ENCODE data around the gene LMCD1.

DNA sequence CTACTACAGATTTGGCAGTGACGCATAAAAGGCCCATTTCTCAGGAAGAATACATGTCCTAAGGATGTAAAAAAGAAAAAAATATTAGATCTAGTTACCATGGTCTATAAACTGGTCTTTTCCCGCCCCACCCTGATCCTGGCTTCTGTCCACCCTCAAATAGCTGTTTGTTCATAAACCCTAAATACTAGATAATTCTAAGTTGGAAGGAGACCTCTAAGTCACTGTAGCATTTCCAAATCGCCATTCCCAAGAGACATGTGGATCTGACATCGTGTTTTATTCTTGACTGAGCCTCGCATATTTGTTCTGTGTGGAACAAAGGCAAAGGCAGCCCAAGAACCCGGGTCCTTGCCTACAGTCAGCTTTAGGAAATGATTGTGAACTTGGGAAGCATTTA is 49.0 kb downstream of the LMCD1 start:
- TF ChIP-seq, protein P1, sequence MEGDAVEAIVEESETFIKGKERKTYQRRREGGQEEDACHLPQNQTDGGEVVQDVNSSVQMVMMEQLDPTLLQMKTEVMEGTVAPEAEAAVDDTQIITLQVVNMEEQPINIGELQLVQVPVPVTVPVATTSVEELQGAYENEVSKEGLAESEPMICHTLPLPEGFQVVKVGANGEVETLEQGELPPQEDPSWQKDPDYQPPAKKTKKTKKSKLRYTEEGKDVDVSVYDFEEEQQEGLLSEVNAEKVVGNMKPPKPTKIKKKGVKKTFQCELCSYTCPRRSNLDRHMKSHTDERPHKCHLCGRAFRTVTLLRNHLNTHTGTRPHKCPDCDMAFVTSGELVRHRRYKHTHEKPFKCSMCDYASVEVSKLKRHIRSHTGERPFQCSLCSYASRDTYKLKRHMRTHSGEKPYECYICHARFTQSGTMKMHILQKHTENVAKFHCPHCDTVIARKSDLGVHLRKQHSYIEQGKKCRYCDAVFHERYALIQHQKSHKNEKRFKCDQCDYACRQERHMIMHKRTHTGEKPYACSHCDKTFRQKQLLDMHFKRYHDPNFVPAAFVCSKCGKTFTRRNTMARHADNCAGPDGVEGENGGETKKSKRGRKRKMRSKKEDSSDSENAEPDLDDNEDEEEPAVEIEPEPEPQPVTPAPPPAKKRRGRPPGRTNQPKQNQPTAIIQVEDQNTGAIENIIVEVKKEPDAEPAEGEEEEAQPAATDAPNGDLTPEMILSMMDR (conservative IDR thresholded peaks at IDR 0.05; ENCODE audit: low read length), result no peak
- no peak for TF ChIP-seq EZH2phosphoT487 (IDR thresholded peaks at IDR 0.05; ENCODE audit: borderline replicate concordance)

Data from Loucy (cell line).